ENCODE measurements around the gene ZNF70.

Gene ZNF70

GRCh38 chr22:23779083-23779482, 28.2 kb upstream of the ZNF70 start:
- DNase-seq (ENCODE audit: low read depth in 2 of 2) = no peak

- no peak for DNase-seq (ENCODE audit: low read depth in 2 of 2)
Observed at GRCh38 chr22:23778577-23778900, 27.6 kb upstream of the ZNF70 start.

GRCh38 chr22:23777776-23778576, 27.1 kb upstream of the ZNF70 start:
- DNase-seq (ENCODE audit: low read depth in 2 of 2) = no peak

GRCh38 chr22:23775779-23776375, 25.0 kb upstream of the ZNF70 start:
- no peak for DNase-seq (ENCODE audit: low read depth in 2 of 2)

- no peak for DNase-seq (ENCODE audit: low read depth in 2 of 2)
Observed at GRCh38 chr22:23774922-23775436, 24.1 kb upstream of the ZNF70 start.

GRCh38 chr22:23774114-23774921, 23.4 kb upstream of the ZNF70 start:
- DNase-seq (ENCODE audit: low read depth in 2 of 2) = no peak

GRCh38 chr22:23773483-23774113, 22.7 kb upstream of the ZNF70 start:
- no peak for DNase-seq (ENCODE audit: low read depth in 2 of 2)

- DNase-seq (ENCODE audit: low read depth in 2 of 2) = peak in 1 of 2 experiments; percentile 44
Observed at GRCh38 chr22:23772649-23773473, 21.9 kb upstream of the ZNF70 start, which contains the start of gene MMP11. Gene MMP11 (plus strand): TSS chr22:23772849. CDS start chr22:23772871, 22 bp downstream.

- DNase-seq (ENCODE audit: low read depth in 2 of 2) = no peak
Observed at GRCh38 chr22:23772315-23772648, 21.4 kb upstream of the ZNF70 start.

GRCh38 chr22:23769321-23769965, 18.5 kb upstream of the ZNF70 start:
- DNase-seq (ENCODE audit: low read depth in 2 of 2) = no peak

GRCh38 chr22:23767673-23768548, 17.0 kb upstream of the ZNF70 start, which contains the start of gene CHCHD10:
Gene CHCHD10 (minus strand): TSS chr22:23767972. CDS start chr22:23767874, 98 bp downstream.
- DNase-seq (ENCODE audit: low read depth in 2 of 2) = peak; percentile 54 to 79

- no peak for DNase-seq (ENCODE audit: low read depth in 2 of 2)
Observed at GRCh38 chr22:23767303-23767672, 16.4 kb upstream of the ZNF70 start.

- no peak for DNase-seq (ENCODE audit: low read depth in 2 of 2)
Observed at GRCh38 chr22:23764899-23765881, 14.3 kb upstream of the ZNF70 start.

GRCh38 chr22:23763954-23764353, 13.0 kb upstream of the ZNF70 start:
- no peak for DNase-seq (ENCODE audit: low read depth in 2 of 2)

GRCh38 chr22:23763579-23763945, 12.7 kb upstream of the ZNF70 start:
- peak in 1 of 2 experiments; percentile 56 for DNase-seq (ENCODE audit: low read depth in 2 of 2)

GRCh38 chr22:23762842-23763578, 12.1 kb upstream of the ZNF70 start, which contains the start of gene C22orf15:
Gene C22orf15 (plus strand): TSS chr22:23762990. CDS start chr22:23763307, 317 bp downstream.
- DNase-seq (ENCODE audit: low read depth in 2 of 2) = no peak

- no peak for DNase-seq (ENCODE audit: low read depth in 2 of 2)
Observed at GRCh38 chr22:23760056-23760455, 9.1 kb upstream of the ZNF70 start.

- DNase-seq (ENCODE audit: low read depth in 2 of 2) = no peak
Observed at GRCh38 chr22:23759566-23759965, 8.7 kb upstream of the ZNF70 start.
